Measurements from ENCODE around the gene GNG4.
"Not testable (repeated sequence)": the region's sequence is repeated elsewhere in the genome, so short reads cannot be mapped to it uniquely, and the experiment has no call there.

GNG4 gene

GRCh38 chr1:235556807-235557206 lies 92.8 kb downstream of the GNG4 start:
- H3K4me3 ChIP-seq (ENCODE audit: low read length), result no peak overlapping the region
- no peak for DNase-seq (ENCODE audit: low read depth, low spot score)

GRCh38 chr1:235553112-235553551 lies 96.5 kb downstream of the GNG4 start:
- H3K4me3 ChIP-seq (ENCODE audit: low read length), result no peak overlapping the region
- DNase-seq (ENCODE audit: low read depth, low spot score), result no peak

DNA sequence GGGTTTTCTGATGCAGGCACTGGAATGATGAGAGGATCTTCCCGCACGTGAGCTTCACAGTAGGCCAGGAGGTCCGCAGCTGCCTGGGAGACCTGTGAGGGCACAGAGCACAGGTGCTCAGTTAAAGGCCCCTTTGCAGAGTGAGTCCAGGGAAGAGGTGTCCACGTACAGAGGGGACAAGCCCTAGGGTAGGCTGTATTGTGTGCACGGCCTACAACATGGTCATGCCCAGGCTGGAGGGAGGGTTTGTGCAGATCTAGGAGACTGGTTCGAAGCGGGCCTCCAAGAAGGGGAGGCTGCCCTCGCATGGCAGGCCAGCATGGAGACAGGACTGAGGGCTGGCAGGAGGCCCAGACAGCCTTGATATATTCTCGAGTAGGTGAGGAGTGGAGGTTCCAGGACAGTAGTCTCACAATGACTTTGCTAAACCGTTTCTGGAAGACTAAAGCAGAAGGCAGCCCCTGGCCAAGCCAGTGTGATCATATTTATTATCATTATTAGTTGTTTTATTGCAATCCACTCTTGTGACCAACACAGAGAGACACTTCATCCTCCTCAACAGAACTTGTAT lies 97.4 kb downstream of the GNG4 start:
- H3K4me3 ChIP-seq (ENCODE audit: low read length), result no peak overlapping the region
- DNase-seq (ENCODE audit: low read depth, low spot score), result no peak

- no peak for DNase-seq (ENCODE audit: low read depth, low spot score)
- H3K4me3 ChIP-seq (ENCODE audit: low read length), result no peak overlapping the region
Observed at GRCh38 chr1:235549351-235550139, 100.0 kb downstream of the GNG4 start.

DNA sequence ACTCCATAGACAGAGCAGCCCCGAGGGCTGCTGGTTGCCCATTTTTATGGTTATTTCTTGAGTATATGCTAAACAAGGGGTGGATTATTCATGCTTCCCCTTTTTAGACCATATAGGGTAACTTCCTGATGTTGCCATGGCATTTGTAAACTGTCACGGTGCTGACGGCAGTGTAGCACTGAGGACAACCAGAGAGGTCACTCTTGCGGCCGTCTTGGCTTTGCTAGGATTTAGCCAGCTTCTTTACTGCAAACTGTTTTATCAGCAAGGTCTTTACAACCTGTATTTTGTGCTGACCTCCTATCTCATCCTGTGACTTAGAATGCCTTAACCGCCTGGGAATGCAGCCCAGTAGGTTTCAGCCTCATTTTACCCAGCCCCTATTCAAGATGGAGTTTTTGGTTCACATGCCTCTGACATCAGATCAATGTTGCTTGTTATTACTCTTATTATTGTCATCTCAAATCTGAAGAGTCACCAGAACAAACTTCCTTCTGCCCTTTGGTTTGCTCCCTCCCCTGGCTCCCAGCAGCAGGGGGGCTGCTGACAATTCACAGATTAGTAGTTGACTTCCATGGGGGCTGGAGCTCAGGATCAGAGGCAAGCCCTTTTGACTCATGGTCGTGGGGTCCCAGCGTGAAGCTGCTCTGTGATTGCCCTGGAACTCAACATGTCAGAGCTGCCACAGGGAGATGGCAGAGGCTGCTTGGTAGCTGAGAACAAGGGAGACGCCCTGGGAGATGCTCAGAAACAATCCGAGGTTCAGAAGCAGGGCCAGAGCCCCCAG lies 103.0 kb downstream of the GNG4 start:
- H3K4me3 ChIP-seq (ENCODE audit: low read length); DNase-seq (ENCODE audit: low read depth, low spot score): not testable (repeated sequence)

- no peak overlapping the region for H3K4me3 ChIP-seq (ENCODE audit: low read length)
- no peak for DNase-seq (ENCODE audit: low read depth, low spot score)
Observed at GRCh38 chr1:235545292-235545930, 104.2 kb downstream of the GNG4 start.

- not testable (repeated sequence) for H3K4me3 ChIP-seq (ENCODE audit: low read length); DNase-seq (ENCODE audit: low read depth, low spot score)
Observed at GRCh38 chr1:235542845-235543244, 106.7 kb downstream of the GNG4 start.

- H3K4me3 ChIP-seq (ENCODE audit: low read length), result no peak overlapping the region
- no peak for DNase-seq (ENCODE audit: low read depth, low spot score)
Observed at GRCh38 chr1:235533476-235534168, 116.0 kb downstream of the GNG4 start.

DNA sequence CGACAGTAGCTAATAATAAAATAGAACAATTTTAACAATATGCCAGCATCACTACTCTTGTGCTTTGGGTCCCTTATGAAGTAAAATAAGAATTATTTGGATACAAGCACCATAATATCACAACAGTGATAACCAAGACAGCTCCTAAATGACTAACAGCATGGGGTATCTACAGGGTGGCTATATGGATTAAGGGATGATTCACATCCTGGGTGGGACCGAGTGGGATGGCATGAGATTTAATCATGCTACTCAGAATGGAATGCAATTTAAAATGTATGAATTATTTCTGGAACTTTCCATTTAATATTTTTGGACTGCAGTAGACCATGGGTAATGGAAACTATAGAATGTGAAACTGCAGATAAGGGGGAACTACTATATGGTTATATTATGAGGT lies 117.2 kb downstream of the GNG4 start:
- no peak overlapping the region for H3K4me3 ChIP-seq (ENCODE audit: low read length)
- no peak for DNase-seq (ENCODE audit: low read depth, low spot score)

GRCh38 chr1:235527196-235527814 lies 122.3 kb downstream of the GNG4 start:
- no peak for DNase-seq (ENCODE audit: low read depth, low spot score)
- no peak overlapping the region for H3K4me3 ChIP-seq (ENCODE audit: low read length)

DNA sequence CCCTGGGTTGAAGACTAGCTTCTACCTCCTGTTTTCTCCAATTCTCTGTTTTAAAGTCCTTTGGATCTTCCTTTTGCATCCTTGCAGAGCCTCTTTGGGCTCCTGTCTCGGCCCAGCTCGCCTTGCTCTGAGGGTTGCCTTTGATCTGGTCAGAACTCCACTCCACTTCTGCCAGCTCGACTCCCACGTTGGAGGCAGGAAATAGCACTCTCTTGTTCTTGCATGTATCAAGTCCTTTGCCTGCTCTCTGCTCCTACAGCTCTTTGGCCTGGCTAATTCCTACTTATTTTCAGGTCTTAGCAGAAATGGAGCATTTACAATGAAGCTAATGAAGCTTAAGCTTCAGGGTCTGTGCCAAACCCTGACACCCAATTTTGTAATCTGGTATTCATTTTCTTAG lies 124.3 kb downstream of the GNG4 start:
- DNase-seq (ENCODE audit: low read depth, low spot score), result no peak
- H3K4me3 ChIP-seq (ENCODE audit: low read length), result no peak overlapping the region

DNA sequence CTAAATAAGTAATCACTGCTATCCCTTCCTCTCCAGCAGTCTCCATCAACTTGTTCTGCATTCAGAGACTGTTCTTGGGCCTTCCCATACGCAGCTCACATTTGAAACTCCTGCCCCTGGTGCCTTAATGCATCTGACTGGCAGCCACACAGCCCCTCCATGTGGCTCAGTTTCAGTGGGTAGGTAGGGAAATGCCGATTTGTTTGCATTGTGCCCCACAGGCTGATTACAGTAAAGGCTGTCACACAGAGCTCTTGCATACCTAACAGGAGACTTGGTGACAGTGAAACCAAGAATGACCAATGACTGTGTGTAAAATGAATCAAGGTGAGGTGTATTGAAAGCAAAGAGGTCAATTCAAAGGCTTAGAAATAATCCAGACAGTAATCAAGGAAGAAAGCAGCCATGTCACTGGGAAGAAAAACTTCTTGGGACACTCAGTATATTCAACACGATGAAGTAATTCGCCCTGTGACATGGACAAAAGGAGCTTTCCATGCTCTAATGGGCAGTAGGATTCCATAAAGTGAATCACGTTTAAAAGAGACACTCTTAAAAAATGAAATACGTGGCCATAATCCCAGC lies 132.6 kb downstream of the GNG4 start:
- DNase-seq (ENCODE audit: low read depth, low spot score), result no peak

GRCh38 chr1:235515844-235516512 lies 133.6 kb downstream of the GNG4 start:
- no peak for DNase-seq (ENCODE audit: low read depth, low spot score)
- H3K4me3 ChIP-seq (ENCODE audit: low read length), result no peak overlapping the region

More for the DNA sequence above, 132.6 kb downstream of the GNG4 start:
- no peak overlapping the region for H3K4me3 ChIP-seq (ENCODE audit: low read length)

- DNase-seq (ENCODE audit: low read depth, low spot score), result peak; percentile 71
Observed at GRCh38 chr1:235513495-235514366, 135.9 kb downstream of the GNG4 start.

GRCh38 chr1:235511470-235512240 lies 137.9 kb downstream of the GNG4 start:
- H3K4me3 ChIP-seq (ENCODE audit: low read length), result no peak overlapping the region
- no peak for DNase-seq (ENCODE audit: low read depth, low spot score)

More at GRCh38 chr1:235513495-235514366, 135.9 kb downstream of the GNG4 start:
- no peak overlapping the region for H3K4me3 ChIP-seq (ENCODE audit: low read length)

DNA sequence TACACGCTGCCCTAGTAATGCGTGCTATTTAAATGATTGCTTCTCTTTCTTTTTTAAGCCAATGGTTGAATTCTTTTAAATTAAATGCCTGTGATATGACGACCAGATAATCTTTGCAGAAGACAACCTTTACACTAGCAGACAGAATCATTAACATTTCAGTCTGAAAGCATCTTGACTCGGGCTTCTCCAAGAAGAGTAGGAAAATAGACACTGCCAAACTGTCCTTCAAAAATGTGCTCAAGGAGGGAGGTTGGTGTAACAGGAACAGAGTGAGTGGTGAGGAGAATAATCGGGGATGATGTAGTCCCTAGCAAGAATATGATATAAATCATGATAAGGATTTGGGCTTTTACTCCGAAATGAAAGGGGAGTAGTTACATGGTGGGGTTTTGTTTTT lies 138.8 kb downstream of the GNG4 start:
- DNase-seq (ENCODE audit: low read depth, low spot score), result no peak
- H3K4me3 ChIP-seq (ENCODE audit: low read length), result no peak overlapping the region

All from Jurkat, Clone E6-1 (cell line).